ENCODE measurements around the gene EPS8L2.
"Not testable (repeated sequence)": the region's sequence is repeated elsewhere in the genome, so short reads cannot be mapped to it uniquely, and the experiment has no call there.

The EPS8L2 gene

DNA sequence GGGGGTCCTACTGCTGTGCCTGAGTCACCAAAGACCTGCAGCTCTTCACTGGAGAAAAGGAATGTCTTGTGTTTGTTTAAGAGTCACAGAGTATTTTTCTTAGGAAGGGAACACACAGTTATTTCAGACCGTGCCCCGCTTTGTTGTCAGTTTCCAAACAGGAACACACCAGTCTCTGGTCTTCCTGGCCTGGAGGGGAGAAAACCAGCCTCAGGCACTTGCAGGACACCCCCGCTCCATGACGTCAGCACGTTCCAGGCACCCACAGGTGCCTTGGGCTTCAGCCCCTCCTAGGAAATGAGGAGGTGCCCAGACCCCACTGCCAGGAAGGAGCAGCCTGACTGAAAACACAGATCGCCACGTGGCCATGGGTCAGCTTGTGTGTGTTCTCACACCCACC lies 16.4 kb upstream of the EPS8L2 start:
- no peak for DNase-seq (ENCODE audit: extremely low read depth in 1 of 2, low read depth in 1 of 2)

DNA sequence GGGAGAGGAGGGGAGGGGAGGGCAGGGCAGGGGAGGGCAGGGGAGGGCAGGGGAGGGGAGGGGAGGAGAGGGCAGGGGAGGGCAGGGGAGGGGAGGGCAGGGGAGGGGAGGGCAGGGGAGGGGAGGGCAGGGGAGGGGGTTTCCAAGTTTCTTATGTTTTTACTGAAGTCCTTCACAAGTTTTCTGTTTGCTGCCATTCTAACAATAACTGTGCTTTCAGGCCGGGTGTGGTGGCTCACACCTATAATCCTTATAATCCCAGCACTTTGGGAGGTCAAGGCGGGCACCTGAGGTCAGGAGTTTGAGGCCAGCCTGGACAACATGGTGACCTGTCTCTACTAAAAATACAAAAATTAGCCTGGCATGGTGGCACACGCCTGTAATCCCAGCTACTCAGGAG lies 15.8 kb upstream of the EPS8L2 start:
- not testable (repeated sequence) for DNase-seq (ENCODE audit: extremely low read depth in 1 of 2, low read depth in 1 of 2)

DNA sequence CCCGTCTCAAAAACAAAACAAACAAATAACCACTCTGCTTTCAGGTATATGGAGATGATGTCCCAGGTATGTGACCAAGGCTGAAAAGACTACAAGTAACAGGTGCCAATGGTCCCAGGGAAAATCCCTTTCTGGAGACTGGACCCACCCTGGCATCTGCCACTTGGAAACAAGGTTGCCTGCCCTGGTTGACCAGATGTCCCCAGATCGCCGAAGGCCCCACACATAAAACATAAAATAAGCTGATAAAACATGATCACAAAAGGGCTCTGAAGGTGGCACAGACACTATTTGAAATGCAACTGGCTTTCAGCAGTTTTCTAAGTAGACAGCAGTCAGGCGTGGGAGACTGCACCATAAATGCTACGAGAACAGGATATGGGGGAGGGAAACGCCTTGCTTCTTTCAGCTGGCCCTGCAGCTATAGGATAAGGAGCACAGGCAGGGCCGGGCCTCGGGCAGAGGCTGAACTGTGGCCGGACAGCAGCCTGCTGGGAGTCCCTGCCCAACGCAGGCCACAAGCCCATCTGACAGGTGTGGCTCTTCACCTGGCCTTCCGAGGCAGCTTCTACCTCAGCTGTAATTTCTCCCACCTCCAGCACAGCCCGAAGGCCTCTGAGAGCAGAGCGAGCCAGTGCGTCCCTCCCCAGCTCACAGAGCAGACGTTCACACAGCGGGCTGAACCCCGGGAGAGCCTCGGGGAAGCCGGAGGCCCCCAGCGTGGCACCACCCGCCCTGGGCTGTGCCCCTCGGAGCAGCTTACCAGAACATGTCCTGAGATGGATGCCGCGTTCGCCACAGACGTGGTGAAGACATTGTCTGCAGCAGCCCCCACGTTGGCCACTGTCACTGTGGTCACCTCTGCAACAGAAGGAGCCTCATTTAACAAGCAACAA lies 15.0 kb upstream of the EPS8L2 start:
- no peak for DNase-seq (ENCODE audit: extremely low read depth in 1 of 2, low read depth in 1 of 2)

DNA sequence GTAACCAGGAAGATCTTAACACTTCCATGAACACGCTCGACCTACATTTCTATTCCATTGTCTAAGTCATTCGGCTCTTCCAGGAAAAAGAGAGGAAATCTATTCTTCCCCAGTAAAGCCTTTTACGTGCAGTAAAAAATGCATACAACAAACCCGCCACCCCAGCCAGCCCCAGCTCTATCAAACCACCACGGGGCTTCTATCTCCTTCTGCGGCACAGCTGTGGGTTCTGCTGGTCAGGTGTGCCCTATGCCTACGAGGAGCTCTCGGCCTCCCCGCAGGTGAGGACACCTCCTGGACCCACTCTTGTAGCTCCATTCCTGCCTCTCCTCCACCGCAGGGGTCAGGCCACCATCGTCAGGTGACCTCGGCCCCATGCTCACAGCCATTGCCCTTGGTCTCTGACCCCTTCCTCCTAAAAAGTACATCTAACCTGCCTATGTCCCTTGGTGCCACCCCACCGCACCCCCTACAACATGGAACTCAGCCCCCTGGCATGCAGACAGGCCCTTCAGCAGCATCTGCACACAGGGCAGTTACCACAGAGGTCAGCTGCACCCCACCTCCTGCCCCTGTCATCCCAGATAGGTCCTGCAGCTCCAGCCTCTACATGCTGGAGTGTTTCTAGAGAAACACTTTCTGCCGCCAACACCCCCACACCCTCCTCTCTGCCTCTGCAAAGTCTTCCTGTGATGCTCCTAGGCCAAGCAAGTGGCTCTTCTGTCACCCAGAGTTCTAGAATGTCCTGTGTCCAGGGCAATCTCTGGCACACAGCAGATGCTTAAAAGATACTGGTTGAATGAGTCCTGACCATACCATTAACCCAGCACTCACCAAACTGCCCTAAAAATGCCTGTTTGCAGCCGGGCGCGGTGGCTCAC lies 14.1 kb upstream of the EPS8L2 start:
- DNase-seq (ENCODE audit: extremely low read depth in 1 of 2, low read depth in 1 of 2): no peak

DNA sequence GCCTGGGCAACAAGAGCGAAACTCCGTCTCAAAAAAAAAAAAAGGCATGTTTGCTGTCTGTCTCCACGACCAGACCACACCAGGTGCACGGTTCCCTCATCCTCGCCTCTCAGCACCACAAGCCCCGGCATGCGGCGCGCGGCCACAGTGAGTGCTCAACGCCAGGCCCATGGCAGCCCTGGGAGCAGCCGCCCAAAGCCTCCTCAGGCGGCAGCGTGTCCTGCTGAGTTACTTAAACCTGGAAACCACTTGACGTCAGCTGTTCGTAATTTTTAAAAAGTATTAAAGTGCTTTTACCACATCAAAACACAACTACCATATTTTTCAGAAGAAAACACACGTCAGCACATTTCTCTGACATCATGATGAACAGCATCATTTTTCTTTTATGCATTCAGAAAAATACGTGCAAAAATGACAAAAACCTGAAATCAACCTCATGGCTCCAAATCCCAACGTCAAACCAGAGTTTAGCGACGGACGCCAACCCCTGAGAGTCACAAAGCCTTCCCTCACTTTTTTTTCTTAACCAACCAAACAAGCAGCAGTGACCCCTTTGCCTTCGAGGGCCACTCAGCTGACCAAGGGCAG lies 13.1 kb upstream of the EPS8L2 start:
- no peak for DNase-seq (ENCODE audit: extremely low read depth in 1 of 2, low read depth in 1 of 2)

DNA sequence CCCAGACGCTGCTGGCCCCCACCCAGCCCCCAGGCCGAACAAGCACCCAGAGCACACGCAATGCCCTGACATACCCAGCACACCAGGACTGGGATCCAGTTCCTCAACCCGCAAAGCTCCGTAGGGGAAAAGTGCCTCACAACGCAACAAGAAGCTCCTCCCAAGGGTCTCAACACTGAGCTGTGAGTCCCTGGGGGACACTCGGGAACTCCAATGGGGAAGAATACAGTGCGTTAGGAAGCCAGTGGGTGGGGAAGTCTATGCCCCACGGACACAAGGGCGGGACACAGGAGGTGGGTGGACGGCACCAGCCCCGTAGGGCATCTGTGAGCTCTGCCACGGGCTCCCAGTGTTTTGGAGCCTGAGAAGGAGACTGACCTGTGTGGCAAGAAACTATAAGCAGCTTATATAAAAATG lies 12.6 kb upstream of the EPS8L2 start:
- no peak for DNase-seq (ENCODE audit: extremely low read depth in 1 of 2, low read depth in 1 of 2)

DNA sequence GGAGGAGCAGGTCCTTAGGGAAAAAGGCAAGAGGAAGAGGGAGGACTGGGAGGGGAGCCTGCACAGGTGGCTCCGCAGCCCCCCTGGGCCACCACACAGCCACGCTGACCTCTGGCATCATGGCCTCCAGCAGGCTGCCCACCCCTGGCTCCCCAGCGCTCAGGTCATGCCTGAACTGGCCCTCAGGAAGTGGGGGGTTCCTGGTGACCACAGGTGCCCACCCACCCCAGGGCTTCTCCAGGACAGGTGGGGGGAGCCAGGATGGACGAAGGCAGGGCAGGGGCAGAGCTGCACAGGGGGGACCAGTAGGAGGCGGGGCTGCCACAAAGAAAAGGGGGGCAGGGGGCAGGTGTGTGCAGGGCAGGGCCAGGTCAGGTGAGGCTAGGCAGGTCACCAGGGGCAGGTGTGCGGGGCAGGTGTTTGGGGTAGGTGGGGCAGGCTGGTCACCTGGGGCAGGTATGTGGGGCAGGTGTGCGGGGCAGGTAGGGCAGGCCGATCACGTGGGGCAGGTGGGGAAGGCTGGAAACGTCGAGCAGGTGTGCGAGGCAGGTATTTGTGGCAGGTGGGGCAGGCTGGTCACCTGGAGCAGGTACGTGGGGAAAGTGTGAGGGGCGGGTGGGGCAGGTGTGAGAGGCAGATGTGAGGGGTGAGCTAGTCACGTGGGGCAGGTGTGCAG lies 12.0 kb upstream of the EPS8L2 start:
- no peak for DNase-seq (ENCODE audit: extremely low read depth in 1 of 2, low read depth in 1 of 2)

DNA sequence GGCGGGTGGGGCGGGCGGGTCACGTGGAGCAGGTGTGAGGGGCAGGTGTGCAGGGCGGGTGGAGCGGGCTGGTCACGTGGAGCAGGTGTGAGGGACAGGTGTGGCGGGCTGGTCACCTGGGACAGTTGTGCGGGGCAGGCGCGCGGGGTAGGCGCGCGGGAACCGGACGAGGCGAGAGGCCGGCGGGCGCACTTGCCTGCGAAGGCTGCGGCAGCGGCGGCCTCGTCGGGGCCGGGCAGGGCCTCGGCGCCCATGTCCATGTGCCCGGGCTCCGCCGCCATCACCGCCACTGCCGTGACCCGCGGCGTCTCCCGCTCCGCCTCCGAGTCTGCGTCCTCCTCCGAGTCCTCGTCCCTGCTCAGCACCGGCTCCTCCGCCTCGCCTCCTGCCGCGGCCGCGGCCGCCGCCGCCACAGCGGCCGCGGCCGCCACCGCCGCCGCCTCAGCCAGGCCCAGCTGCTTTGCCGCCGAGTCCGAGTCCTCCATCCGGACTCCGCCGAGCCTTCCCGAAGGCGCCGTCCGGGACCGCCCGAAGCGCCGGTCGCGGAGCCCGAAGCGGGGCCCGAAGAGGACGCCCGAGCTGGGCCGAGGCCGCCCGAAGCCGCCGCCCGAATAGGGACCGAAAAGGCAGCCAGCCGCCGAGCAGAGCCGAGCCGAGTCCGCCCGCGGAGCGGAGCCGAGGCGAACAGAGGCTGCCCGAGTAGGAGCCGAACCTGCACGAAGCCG lies 11.3 kb upstream of the EPS8L2 start, which contains the start of gene DEAF1:
TSS of gene DEAF1 (minus strand) at position 660 of the 725 bp plus-strand sequence. CDS start at position 485, 175 bp downstream.
- DNase-seq (ENCODE audit: extremely low read depth in 1 of 2, low read depth in 1 of 2): peak; percentile 98 to 99

DNA sequence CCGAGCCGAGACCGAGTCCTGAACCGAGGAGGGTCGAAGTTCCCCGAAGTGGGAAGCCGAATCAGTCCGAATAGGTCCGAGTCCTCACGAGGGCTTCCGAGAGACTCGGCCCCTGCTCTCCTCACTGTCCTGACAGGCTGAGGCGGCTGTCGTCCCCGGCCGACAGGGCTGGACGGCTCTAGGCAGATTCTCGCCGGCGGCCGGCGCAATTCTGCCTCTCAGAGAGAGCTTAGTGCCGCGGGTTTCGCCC lies 10.8 kb upstream of the EPS8L2 start:
- no peak for DNase-seq (ENCODE audit: extremely low read depth in 1 of 2, low read depth in 1 of 2)

DNA sequence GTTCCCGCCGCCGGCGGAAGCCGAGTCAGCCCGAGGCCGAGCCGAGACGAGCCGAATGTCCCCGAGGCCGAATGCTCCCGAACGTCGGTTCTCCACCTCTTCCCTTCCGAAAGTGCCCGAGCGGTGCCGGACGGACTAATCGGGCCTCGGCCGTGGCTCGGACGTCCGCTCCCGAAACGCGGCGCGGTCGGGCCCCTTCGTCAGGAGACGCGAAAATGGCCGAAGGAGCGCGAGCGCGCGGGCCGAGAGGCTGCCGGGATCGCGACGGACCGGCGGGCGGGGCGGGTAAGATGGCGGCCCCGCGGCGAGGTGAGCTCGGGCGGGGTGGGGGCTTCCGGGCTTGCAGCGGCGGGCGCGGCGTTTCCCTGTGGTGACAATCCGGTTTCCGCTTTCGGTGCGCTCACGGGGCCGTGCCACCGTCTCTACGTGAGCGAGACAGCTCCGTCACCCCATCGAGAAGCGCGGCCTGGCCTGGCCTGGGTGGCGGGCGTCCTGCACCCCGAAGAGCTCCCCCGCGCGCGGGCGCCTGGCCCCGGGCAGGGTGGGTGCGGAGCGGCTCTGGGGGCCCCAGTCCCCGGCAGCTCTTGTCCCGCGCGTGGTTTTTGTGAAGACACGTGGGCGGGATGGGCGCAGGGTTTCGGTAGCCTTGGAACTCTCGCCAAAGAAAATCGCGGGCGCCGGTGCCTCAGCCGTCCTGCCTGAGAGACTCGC lies 10.3 kb upstream of the EPS8L2 start, which contains the start of gene TMEM80:
TSS of gene TMEM80 (plus strand) at position 279 of the 711 bp plus-strand sequence. CDS start at position 291, 12 bp downstream.
- peak; percentile 98 to 99 for DNase-seq (ENCODE audit: extremely low read depth in 1 of 2, low read depth in 1 of 2)

DNA sequence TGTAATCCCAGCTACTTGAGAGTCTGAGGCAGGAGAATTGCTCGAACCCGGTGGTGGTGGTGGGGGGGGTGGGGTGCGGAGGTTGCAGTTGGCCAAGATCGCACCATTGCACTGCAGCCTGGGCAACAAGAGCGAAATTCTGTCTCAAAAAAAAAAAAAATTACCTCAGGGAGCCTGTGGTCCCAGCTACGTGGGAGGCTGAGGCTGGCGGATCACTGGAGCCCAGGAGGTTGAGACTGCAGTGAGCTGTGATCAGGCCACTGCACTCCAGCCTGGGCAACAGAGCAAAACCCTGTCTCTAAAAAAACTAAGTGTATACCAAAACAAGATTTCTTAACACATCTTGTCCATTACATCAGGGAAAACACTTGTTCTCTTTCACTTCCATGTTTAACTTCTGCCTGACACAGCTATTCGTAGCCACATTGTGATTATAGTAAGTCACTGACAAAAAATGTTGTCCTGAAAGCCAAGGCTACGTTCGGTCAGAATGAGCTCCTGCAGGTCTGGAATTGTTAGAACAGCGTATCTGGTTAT lies 9.0 kb upstream of the EPS8L2 start:
- DNase-seq (ENCODE audit: extremely low read depth in 1 of 2, low read depth in 1 of 2): no peak

DNA sequence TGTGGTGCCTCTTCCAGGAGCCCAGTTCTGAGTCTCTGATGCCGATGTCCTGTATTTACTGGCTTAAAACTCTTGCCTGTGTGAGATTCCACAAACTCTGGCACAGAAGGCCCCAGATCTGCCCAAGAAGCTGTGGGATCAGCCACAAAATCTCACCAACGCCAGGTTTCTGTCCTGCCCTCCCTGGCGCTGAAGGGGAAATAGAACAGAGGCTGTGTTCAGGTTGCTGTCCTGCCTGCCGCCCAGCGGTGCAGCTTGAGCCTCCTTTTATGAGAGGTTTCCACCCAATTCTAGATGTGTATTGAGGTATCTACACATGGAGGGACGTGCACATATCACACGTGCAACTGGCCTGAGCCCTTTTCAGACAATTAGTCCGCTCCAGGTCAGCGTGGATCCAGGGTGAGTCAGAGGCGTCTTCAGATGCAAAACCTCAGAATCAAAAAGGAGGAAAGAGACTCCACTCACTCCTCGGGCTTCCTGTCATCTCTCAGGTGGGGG lies 8.2 kb upstream of the EPS8L2 start:
- no peak for DNase-seq (ENCODE audit: extremely low read depth in 1 of 2, low read depth in 1 of 2)

DNA sequence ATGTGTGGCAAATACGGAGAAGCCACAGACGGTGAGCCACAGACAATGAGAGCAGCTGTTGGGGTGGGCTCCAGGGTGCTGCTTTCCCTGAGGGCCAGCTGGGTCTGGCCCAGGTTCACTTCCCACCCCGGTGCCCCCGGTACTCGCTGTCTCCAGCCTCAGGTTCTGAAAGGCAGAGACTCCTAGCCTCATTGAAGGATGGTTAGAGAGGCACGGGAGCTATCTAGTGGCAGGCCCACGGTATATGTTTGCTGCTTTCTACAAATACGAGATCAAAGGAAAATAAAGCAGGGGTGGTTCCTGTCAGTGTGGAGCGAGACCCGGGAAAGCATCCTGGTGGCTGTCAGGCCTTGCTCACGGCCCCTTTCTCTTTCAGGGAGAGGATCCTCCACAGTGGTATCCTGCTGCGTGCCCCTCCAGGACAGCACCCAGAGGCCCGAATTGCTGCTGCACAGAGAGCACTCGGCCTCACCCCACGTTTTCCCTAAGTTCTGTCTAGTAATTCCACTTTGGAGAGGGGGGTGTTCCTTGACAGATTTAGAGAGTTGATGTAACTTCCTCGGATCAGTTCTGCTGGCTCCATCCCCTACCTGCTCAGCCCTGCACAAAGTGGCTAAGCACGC lies 7.4 kb upstream of the EPS8L2 start:
- no peak for DNase-seq (ENCODE audit: extremely low read depth in 1 of 2, low read depth in 1 of 2)

DNA sequence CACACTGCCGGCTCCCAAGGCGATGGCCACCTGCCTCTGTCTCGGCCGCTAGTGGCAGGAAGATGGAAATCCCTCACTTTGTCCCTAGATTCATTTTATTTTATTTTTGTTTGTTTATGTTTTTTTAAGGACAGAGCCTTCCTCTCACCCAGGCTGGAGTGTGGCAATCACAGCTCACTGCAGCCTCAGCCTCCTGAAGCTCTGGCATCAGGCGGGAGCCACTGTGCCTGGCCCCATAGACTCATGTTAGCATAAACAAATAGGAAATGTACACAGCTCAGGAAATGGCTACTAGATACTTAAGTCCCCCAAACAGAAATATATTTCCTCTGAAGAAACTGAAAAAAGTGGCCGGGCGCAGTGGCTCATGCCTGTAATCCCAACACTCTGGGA lies 6.9 kb upstream of the EPS8L2 start:
- no peak for DNase-seq (ENCODE audit: extremely low read depth in 1 of 2, low read depth in 1 of 2)

DNA sequence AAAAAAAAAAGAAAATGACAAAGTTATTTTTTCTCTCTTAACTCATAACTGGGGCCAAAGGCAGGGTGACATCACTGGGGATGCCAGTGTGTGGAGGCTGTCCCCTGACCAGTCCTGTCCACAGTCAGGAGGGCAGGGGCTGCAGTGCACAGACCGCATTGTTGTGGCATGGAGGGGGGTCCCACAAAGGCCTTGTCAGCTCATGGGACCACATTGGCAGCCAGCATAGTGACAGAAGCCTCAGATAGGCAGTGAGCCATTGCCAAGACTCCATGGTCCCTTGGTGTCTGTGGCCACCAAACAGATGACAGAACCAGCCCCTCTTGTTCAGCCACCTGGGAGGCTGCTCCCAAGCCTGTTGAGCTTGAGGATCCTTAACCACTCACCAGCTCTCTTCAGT lies 6.3 kb upstream of the EPS8L2 start:
- no peak for DNase-seq (ENCODE audit: extremely low read depth in 1 of 2, low read depth in 1 of 2)

DNA sequence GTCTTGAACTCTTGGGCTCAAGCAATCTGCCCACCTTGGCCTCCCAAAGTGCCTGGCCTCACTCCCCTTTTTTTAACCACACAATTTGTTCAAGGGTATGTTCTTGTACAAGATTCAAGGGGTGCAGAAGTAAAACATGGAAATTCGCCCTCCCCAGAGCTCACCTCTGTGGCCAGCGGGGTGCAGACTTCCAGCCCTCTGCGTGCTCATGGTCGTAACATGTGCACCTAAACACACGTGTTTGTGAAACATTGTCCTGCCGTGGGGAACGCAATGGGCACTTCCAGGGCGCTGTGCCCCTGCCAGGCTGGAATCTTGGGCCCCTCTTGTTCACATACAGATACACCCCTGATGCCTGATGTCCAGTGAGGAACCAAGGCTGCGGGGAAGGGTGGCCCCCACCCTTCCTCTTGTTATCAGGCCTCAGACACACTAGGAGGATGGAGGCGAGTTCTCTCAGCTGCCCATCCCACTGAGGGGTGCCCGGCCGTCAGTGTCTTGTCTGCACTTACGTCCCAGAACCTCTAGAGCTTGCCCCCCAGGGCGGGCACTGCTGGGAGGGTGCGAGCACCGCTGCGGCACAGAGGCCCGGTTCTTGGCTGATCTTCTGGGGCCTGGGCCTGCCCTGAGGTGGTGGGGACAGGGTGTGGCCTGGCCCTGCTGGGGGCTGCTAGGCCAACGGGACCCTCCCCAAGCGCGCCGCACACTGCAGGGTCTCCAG lies 4.1 kb upstream of the EPS8L2 start:
- no peak for DNase-seq (ENCODE audit: extremely low read depth in 1 of 2, low read depth in 1 of 2)

DNA sequence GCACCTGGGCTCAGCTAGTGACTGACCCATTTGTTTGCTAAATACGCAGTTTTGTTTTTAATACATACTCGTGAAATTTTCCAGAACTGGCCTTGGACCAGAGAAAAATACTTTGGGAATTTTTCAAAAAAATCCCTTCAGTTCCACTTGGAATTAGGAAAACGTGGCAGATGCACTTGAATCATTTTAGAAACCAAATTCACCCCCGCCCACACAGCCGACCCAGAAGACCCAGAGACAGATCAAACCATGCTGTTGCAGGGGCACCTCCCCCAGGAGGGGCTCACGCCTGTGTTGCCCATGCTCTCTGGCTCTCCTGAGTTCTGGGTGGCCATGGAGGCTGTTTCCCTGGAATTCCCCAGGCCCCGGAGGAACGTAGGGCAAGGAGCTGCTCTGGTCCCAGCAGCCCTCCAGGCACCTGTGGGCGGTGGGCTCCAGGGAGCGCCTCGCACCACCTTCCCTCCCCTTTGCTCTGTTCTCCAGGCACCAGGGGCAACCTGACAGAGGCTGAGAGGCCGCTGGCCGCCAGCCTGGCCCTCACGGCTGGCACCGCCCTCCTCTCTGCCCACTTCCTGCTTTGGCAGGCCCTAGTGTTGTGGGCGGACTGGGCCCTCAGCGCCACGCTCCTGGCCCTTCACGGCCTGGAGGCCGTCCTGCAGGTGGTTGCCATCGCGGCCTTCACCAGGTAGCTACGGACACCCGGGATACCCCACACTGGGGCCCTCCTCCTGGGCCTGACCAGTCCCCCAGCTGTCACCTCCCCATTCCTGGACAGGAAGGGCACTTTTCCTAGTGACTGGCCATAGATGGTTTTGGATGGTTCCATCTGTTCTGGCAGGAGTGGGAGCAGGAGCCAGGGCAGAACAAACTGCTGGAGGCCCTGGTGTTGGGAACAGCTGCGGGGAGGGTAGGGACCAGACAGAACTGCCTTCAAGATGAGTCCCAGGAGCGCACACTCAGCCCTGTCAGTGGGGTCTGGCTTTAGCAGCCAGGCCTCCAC lies 3.3 kb upstream of the EPS8L2 start:
- DNase-seq (ENCODE audit: extremely low read depth in 1 of 2, low read depth in 1 of 2): no peak
